CD4-positive, alpha-beta T cell treated with Interleukin-4 for 1 hour (primary cell): ENCODE data around the gene UBD.
A peak's percentile ranks its signal among the peaks of the same experiment; 100 is the strongest.

Experiments used
- DNase-seq, 2 donors: peaks; one replicate each; pipeline ENCODE4 v3.0.0-alpha.2; 2020 to 2022

UBD gene

DNA sequence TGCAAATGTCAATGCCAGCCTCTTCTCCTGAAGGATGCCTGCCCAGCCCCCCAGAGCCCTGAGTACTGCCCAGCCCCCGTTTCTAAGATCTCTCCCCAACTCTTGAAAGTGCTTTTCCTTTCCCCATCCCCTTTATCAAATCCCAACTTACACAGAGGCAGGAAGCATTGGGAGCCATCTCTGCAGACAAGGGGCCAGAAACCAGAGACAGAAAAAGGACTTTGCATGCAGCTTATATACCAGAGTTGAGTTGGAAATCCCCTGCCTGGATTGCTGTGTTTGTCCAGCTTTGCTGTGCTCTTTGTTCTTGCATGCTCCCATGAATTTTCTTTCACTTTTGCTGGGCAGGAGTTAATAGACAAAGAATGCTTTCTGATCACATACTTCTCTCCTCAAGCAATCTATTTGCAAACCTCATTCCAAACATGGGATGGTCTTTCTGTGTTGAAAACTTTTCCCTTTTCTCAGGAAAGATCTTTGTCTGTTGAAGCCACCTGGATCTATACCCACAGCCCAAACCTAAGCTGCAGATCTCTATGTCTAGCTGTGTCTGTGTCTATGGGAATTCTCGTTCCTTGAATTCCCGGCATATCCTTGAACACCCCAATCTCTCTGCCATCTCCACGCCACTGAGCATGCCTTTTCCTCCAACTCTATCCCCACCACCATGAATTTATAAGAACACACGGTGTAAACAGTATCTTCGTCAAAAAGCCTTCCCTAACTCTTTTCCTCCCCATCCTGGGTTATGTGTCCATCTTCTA is at the start of gene UBD:
Gene UBD, minus strand, starts transcription at position 209 of the 764 bp plus-strand sequence. Its CDS starts 31 bp downstream, at position 178.
- no peak for DNase-seq

DNA sequence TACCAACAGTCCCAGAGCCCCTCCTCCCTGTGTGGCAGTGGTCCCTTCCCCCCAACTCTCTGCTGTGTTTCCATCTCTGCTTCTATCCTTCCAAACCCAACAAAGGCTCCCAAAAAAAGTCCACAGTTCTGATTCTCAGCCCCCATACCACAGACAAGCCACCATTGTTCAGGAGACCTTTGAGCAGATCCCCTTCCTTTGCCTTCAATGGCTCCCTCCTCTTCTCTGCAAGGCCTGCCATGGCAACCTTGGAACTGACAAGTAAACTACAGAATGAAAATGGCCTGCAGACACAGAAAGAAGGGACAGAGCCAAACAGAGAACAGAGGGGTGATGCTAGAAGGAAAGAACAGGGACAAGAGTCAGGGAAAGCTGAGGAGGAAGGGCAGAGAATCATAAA is 48.6 kb upstream of the UBD start:
- DNase-seq, result no peak

DNA sequence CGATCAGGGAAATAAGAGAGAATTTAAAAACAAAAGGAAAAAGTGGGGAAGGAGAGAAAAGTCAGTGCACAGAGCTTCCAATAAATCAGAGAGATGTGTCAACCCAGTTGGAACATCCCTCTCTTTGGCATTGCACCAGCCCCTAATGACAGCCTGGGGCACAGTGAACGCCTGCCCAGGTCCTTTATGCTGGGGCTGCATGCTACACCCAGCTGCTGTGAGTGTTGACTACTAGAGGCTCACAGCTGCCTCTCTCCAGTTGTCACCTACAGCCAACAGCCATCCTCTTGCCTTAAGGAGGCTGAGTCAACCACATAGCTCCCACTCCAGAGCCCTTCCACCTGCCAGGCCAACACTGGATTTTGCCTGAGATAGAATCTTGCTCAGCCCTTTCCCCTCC is 44.4 kb upstream of the UBD start:
- no peak for DNase-seq

DNA sequence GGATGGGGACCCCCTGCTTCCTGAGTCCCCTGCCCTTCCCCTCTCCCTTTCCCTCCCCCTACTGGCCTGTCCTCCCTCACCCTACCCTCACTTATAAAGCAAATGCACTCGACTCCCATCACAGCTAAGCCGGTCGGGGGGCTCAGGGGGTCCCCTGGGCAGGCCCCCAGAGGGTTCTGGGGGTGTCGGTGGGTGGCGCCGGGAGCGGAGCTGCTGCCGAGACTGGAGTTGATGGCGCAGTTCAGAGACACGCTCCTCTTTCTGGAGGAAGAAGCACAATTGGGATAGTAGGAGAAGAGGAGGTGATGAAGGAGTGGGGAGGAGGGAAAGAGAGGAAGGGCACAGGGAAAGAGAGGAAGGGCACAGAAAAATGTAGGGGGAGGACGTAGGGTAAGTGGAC is 43.9 kb upstream of the UBD start:
- no peak for DNase-seq

DNA sequence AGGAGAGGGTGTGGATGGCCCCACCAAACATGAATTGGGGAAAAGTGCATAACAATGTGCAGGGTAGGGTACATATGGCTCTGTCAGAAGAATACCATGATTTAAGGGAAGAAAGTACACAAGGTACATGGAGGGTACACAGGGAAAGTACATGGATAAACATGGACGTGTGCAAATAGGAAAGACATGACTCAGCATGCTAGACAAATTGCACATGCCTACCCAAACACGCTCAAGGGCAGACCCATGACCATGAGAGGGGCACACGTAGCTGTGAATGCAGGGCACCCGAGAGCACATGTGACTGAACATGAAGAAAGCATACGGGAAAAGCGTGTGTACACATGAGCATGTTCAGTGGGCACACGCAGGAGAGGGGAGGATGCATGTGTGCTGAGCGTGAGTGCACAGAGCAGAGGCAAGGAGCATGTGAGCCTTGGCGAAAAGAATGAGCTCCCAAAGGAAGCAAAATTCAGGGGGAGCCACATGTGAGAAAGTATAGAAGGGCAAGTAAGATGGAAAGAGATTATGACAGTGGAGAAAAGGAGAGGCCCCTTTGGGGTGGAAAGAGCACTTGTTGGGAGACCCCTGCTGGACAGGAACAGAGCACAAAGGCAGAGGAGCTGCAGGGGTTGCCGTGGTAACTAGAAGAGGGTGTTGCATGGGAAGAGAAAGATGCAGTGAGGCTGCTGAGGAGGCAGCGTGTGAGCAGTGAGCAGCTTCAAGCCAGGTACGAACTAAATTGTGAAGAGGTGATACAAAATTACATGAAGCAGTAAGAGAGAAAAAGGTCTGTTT is 43.2 kb upstream of the UBD start:
- DNase-seq, result no peak

DNA sequence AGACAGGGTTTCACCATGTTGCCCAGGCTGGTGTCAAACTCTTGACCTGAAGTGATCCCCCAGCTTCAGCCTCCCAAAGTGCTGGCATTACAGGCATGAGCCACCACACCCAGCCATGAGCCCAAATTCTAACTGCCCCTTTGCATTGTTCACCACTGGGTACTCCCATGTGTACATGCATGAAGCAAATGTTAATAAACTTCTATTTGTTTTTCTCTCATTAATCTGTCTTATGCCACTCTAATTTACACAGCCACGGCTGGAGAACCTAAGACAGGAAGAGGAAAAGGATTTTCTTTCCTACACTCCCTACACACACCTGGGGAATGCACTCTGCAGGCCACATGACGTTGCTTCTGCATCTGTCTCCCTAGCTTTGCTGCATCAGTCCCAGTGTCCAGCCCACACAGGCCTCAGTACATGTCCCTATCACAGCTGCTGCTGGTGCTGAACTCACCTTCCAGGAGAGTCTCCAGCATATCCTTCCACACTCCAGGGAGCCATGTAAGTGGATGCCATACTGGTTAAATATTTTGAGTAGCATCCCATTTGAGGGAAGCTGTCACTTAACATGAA is 38.7 kb upstream of the UBD start:
- DNase-seq, result no peak

DNA sequence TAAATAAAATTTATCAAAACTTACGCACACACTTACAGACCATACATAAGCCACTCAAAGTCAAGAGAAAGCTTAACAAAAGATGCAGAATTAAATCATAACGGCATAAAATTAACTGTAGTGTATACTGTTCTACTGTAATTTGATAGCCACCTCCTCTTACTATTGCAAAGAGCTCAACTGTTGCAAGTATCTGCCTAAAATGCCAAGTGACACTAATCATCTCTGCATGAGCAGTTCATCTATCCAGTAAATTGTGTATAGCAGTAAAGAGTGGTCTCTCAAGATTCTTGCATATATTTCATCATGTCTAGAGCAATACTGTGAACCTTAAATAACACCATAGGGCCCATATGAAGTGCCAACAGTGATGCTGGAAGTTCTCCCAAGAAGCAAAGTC is 37.7 kb upstream of the UBD start:
- DNase-seq, result no peak

DNA sequence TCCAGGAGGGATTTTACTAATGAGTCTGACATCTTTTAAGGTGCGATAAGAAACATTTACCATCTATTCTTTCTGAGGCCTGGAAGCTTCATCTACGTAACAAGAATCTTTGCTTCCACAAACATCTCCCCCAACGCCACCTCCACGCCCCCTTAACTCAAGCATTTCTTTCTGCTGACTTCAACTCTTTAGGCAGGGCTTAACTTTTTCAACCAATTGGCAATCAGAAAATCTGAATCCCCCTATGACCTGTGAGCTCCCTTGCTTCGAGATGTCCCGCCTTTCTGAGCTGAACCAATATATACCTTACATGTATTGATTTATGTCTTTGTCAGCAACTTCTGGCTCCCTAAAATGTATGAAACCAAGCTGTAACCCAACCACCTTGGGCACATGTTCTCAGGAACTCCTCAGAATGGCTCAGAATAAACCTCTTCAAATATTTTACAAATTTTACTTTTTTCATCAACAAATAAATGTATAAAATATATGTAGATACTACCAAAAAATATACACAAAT is 36.9 kb upstream of the UBD start:
- DNase-seq, result no peak

DNA sequence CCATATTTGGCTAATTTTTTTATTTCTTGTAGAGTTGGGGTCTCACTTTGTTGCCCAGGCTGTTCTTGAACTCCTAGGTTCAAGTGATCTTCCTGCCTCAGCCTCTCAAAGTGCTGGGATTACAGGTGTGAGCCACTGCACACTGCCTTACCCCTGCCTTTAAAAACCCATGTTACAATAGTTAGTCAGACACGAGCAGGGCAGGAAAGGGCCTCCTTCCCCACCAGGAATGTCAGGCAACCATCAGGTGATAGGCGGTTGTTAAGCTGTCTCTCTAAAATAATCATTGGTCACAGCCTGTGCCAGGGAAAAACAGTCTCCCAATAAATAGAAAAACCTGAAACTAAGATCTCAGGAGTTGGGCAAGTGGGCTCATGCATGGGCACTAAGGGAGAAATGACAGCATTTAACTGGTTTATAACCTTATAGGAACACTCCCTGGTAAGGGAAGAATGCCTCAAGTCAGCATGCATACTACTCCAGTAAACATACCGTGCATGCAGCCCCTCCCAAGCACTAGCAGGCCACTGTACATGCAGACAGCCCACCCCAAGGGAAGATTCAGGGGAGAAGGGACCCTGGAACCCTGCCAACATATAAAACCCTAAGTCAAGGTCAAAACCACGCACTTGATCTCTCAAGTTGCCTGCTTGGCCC is 33.8 kb upstream of the UBD start:
- DNase-seq, result no peak

DNA sequence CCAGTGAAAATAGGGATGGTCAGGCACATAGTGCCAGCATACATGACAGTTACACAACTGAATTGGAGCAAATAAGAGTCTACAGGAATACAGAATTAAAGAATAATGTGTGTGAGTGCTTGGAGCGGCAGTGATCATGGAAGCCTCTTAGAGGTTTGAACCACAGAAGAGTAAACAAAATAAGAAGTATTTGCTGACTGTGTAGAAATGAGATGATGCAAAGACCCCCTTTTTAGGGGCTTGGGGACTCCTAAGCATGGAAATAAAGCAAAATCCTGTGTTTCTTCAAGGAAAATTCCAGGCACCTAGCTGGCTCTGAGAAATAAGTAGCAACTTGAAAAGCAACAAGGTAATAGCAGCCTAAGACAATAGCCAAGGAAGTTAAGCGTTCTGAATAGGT is 32.1 kb upstream of the UBD start:
- no peak for DNase-seq

DNA sequence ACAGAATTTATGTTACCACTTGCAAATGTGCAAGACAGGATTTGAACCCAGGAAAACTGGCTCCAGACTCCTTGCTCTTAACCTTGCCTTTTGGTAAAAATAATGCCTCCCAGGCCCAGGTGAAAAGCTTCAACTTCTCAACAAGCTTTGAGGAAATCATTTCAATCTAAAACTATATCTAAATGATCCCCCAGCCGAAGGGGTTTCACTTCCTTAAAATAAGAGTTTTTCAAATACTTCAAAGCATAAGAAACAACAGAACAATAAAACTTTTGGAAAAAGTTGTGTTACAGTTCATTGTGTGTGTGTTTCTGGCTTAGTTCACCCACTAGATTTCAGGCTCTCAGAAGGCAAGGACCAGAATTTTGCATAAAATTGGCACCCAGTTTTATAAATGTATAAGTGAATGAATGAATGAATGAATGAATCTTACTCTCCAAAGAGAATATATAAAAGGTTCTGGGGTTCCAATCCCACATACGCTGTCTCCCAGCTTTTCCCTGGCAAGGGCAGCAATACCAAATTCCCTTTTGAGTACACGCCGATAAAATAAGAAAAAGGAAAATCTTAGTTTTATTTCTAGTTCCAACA is 30.8 kb upstream of the UBD start:
- DNase-seq, result no peak

DNA sequence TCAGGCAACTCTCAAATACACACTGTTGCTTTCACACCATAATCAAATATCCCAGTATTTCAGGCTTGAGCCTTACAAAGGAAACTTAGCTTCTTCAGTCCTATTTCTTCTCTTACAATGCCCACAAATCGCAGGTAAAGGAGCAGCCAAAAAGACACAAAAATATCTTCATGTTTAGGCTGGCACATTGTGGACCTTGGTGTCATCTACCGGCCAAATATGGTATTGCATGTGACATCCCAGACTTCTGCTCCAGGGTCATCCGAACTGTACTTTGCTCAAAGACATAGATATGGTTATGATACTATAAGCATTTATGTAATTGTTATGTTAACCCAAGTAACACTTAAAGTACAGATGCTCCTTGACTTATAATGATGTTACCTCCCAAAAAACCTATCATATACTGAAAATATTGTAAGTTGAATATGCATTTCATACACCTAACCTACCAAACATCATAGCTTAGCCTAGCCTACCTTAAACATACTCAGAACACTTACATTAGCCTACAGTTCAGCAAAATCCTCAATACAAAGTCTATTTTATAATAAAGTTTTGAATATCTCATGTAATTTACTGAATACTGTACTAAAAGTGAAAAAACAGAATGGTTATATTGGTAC is 30.0 kb upstream of the UBD start:
- peak; percentile 48 to 63 for DNase-seq

DNA sequence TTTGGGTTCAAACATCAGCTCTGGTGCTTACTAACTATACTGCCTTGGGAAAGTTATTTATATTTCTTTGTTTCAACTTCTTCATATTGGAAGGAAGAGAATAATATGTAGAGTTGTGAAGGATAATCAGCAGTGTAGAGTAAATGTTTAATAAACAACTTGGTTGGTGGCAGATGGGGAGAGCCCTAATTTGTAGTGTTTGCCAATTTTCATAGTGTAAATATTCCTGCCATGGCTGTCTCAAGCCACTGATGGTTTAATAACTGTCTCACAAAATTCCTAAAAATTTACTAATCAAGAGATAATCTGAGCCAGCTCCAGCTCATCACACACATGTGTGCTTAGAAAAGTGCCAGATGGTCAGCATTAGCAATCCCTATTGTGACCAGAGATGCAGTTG is 25.3 kb upstream of the UBD start, which contains the start of gene OR2H2:
Gene OR2H2, plus strand, starts transcription at position 301 of the 400 bp plus-strand sequence. CDS start 2,824 bp downstream, outside the sequence.
- DNase-seq, result no peak

DNA sequence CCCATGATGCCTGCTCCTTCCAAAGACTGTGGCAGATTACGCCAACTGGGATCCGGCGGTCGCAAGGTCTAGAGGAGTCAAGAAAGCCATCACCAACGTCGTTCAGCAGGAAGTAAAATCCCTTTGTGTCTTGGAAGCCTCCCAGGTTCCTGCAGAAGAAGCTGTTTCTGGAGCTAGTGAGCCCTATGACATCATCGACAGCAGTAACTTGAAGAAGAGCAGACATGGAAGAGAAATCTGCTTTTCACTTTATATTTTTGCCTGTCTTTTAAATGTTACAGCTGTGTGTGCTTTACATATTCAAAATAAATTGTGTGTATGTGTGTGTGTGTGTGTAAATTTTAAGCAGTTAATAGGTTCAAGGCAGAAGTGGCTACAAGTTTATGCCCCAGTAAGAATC is 18.0 kb upstream of the UBD start:
- no peak for DNase-seq

DNA sequence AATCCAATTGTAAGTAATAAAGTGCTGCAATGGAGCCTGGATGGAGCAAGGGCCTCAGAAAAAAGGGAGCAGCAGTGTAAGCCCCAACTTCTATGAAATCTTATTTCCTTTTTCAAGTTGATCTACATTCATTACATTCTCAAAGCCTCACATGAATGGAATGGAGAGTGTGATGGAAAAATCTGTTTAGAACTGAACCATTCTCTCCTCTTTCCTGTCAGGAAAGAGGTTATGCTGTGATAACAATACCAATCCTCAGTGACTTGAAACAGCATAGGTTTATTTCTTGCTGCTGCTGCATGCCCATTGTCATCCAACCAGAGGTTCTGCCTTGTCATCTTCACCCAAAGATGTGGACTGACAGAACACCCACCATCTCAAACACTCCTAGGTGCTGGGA is 16.5 kb upstream of the UBD start:
- DNase-seq, result no peak

DNA sequence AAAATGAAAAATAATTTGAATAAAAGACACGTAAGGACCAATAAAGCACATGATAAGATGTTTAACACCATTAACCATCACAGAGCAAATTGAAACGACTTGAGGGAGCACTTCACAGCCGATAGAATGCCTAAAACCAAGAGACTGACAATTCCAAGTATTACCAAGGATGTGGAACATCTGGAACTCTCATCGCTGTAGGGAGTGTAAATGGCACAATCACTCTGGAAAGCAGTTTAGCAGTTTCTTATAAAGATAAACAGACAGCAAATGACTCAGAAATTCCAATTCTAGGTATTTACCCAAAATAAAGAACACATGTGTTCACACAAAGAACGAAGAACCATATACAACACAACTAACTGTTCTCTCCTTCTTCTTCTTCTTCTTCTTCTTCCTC is 8.5 kb upstream of the UBD start:
- DNase-seq, result no peak

DNA sequence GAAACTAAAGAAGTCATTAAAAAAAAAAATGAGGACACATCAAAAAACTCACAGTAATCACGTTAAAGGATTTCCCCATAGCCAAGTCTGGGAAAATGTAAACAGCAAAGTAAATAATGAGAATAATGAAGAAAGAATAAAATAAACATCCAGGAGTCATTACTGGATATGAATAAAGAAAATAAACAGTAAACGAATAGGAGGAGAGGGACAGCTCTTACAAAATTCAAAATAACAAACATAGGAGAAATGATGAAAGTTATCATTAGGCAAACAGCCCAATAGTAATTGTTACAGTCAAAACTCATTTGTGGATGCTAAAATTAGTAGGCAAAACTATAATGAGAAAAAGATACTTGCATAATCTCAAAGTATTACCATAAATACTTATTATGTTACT is 8.0 kb upstream of the UBD start:
- DNase-seq, result no peak

DNA sequence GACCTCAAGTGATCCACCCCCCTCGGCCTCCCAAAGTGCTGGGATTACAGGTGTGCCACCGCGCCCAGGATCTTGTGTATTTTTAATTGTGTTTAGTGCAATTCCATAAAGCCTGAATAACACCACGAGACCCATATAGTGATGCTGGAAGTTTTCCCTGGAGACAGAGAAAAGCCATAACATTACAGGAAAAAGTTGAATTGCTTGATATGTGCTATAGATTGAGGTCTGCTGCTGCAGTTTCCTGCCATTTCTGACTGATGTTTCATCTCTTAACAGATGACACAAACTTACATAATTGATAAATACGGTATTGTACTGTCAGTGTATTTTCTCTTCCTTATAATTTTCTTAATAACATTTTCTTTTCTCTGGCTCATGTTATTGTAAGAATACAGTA is 7.3 kb upstream of the UBD start:
- DNase-seq, result no peak

DNA sequence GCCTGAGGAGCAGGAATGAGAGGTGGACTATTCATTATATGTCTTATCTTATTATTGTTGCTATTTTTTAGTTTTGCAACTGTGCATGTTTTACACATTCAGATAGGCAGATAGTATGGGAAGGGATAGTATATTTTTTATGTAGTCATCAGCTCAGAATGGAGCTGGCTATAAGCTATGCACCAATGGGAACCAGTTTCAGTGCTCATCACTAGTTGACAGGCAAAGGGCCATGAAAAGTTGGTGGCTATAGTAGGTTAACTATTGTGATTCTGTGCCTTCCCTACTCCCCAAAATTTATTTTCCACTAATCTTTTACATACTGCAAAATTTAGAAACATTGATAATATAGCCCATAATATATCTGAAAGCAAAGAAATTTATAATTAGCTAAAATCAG is 5.3 kb upstream of the UBD start:
- DNase-seq, result no peak

DNA sequence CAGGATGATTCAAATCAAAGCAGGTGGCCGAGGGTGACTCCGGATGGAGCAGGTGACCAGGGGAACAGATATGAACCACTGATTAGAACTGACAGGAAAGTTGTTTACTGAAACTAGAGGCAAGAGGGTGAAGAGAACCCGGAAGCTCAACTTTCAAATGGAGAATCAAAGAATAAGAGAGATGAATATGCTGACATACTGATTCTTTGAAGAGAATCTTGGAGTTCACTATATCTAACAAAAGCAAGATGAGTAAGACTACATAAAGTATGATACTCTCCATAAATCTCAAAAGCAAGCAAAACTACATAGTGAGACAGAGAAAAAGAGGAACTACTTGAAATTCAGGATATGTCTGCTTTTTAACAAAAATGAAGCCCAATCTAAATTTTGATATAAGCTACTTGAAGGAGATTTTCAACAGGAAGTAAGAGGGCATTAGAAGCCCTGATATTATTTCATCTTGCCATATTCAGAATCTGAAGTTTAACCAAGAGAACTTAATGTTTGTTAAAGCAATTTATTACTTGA is 4.0 kb upstream of the UBD start:
- no peak for DNase-seq

DNA sequence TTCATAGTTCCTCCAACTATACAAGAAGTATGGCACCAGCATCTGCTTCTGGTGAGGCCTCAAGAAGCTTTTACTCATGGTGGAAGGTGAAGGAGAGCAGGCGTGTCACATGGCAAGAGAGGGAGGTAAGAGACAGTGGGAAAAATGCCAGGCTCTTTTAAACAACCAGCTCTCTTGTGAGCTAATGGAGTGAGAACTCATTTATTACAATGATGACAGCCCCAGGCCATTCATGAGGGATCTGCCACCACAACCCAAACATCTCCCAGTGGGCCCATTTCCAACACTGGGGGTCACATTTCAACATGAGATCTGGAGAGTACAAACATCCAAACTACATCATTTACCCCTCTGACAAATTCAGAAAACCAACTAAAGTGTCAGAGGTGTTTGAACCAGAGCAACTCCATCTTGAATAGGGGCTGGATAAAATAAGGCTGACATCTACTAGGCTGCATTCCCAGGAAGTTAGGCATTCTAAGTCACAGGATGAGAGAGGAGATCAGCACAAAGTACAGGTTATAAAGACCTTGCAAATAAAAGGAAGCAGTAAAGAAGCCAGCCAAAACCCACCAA is 2.2 kb upstream of the UBD start:
- DNase-seq, result no peak

DNA sequence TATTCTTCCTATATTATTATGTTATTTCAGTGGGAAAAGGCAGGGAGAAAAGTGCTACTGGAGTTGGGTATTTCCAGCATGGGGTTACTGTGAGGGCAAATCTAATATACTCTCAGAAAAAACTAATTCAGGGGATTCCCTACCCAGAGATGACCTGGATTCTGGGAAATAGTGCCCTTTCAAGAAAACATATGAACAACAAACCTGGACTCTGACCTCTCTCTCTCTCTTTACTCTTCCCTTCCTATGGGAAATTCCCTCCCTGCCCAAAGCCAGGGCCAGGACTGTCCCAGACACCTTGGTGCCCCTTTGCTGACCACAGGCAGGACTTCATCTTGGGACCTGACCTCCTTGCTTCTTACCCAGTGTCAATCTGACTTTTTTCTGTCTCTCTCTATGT is 1.6 kb upstream of the UBD start:
- no peak for DNase-seq
